HG03039 (cell line): ENCODE results near the gene CST2.
"Not testable (repeated sequence)": the region's sequence is repeated elsewhere in the genome, so short reads cannot be mapped to it uniquely, and the experiment has no call there.

ENCODE experiments used
- ATAC-seq: cut with Tn5 transposase; IDR thresholded peaks from one replicate; pipeline ENCODE4 v1.9.1; 2021; ENCODE audit warnings: mild to moderate bottlenecking, moderate library complexity; ENCODE audit not compliant: unreplicated experiment

The CST2 gene, protein sequence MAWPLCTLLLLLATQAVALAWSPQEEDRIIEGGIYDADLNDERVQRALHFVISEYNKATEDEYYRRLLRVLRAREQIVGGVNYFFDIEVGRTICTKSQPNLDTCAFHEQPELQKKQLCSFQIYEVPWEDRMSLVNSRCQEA

DNA sequence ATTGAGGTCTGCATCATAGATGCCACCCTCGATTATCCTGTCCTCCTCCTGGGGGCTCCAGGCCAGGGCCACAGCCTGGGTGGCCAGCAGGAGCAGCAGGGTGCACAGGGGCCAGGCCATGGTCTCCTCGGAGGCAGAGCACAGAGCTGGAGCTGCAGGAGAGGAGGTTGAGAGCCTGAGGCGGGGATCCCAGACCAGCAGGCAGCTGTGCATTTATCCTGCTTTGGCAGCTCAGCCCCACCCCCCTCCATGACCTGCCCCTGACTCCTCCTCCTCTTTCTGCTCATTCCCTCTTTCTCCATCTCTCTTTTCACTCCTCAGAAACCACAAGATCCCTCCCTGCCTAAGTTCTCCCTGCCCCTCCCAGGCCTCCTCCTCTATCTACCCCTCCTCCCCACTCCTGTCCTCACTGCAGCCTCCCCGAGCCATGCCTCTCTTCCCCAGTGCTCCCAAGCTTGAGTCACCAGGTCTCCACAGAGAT lies at the start of gene CST2:
TSS of gene CST2 (minus strand) at position 189 of the 481 bp plus-strand sequence. CDS start at position 120, 69 bp downstream.
- ATAC-seq = no peak

DNA sequence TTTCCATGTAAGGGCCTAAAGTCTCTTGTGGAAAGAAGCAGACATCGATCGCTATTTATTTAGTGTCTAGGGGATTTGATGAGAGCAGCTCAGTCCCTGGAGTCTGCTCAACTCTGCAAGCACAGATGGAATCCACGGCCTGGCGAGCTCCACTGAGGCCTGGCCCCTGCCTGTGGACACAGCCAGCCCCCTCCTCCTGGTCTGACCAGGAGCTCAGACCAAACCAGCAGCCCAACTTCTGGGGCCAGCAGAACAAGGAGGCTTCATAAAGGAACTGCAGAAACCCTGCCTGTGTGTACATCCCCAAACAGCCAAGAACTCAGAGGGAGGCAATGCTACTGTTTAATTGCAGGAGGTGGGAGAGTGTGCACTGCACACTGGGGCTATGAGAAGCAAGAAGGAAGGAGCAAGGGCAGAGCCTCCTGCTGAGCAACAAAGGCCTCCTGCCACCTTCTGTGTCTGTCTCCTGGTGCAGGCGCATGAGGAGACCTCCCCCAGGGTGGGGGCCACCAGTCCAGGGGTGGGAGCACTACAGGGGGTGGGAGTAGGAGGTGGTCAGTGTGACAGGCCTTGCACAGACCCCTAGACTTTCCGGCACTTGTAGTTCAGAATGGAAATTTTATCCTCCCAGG lies 49.2 kb upstream of the CST2 start:
- no peak for ATAC-seq

DNA sequence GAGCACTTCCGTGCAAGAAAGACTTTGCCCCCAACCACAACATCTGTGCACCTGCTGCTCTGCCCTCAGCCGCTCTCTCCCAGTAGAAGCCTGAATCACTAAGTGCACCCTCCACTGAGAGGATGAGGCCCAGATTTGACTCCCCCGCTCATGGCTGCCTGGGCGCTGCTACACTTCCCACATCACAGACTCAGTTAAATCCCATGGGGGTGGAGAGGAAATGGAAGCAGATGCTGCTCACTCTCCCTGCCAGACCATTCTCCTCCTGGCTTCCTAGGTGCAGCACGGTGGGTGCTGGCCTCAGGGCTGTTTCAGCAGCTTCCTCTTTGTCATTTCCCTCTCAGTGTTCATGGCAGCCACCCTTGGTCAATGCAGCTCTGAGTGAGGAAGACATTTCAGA lies 48.2 kb upstream of the CST2 start:
- ATAC-seq = no peak

DNA sequence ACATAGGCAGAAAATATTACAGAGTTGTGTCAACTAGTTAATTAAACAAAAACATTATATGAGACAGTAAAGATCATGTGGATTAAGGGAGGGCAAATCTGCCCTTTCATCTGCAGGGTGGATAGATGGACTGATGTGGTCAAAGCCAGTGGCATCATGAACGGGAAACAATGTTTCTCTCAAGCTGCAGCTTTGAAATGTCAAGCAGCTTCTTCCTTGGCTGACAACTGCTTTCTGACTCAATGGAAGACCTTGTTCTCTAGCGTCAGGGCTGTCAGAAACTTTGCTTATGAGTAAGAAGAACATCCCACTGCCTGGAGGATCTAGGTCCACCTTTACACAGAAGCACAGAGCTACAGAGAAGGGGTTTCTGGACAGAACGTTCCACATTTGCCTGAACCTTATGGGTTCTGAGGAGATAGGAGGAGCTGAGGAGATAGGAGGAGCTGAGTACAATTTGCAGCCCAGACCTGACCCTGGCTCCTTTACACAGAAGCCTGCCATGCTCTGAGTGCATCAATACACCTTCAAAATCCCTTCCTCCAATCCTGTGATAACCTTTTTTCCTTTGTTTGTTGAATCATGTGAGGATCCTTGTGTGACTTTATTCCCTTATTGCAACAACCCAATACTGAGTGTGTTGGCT lies 47.0 kb upstream of the CST2 start:
- ATAC-seq = no peak

DNA sequence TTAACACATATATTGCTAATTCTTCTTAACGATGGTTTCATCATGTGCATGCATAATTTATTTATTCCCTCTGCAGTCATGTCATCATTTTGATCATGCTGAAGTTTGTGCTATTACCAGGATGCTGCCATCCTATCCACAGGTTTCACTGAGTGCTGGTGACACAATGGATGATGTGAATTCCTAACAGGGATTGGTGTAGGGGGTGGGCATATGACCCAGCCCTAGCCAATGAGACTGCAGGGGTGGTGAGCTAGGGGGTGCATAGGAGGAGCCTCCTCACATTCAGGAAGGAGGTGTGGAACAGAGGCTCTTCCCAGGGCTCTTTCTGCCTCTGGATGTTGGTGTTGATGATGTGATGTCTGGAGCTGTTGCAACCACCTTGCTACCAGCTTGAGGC lies 45.5 kb upstream of the CST2 start:
- no peak for ATAC-seq

DNA sequence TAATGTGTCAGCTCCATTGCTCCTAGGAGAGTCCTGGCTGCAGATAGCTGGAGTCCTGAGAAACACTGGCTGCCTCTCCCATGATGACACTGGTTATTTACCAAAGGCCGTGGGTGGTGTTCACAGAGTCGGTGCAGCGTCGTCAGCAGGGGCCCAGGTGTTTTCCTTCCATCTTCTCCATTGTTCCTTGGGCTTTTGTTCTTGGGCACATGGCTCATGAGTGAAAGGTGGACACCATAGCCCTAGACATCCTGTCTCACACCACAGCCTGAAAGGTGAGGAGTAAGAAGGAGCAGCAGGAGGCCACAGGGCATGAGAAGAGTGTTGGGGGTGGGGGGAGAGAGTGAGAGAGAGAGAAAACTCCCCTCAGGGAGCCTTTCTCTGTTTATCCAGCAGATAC lies 43.9 kb upstream of the CST2 start:
- no peak for ATAC-seq

DNA sequence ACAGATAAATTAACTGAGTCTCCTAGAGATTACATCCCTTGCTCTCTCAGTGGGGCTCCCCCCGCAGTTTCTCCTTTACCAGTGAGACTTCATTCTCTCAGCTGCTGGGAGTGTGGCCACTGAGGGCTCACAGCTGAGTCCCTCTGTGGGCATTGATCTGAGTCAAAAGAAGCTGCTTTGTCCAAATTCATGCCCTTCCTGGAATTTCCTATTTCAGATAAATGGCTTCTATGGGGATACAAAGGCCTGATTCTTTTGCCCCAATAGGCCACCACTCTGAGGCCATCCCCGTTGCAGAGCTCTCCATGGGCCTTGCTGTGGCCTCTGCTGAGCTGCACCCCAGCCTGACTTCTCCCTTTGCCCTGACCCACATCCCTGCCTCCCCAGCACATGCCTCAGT lies 43.0 kb upstream of the CST2 start:
- ATAC-seq = no peak

DNA sequence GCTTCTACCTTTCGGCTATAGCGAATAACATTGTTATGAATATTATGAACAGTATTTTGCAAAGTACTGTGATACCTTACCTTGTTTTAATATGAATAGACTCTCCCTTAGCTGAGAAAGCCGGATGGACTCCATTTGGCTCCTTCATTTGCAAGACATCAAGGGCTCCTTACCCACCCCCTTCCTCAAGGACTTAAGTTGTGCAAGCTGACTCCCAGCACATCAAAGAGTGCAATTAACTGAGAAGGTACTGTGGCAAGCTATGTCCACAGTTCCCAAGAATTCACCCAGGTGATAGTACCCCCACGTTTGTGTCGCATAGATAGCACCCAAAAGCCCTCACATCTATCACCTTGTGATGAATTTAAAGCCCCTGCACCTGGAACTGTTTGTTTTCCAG lies 41.8 kb upstream of the CST2 start:
- no peak for ATAC-seq

DNA sequence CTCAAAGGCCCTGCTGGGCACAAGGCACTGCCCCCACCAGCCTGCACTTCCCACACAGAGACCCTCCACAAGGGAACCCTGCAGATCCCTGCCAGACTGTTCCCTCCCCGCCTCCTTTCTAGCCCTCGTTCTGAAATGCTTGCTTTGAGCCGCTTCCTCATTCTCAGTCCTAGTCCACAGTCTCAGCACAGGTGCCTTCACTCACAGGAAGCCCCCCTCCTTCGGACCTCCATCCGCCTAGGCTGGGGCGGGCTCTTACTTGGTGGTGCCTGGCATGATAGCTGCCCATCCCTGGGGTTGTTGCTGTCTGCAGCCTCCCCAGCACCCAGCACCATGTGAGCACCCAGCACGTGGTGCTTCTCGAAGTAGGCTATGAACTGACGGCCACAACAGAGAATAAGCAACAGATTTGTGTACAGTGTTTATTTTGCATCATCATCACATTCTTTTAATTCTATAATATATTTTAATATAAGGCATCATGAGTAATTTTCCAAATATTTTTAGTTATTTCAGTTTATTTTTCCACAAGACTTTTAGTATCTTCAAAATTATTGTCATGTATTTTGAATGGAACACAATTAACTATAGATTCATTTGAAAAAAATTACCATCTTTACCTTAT lies 40.7 kb upstream of the CST2 start:
- no peak for ATAC-seq

DNA sequence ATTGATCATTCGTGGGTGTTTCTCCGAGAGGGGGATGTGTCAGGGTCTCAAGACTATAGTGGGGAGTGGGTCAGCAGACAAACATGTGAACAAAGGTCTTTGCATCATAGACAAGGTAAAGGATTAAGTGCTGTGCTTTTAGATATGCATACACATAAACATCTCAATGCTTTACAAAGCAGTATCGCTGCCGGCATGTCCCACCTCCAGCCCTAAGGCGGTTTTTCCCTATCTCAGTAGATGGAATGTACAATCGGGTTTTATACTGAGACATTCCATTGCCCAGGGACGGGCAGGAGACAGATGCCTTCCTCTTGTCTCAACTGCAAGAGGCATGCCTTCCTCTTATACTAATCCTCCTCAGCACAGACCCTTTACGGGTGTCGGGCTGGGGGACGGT lies 34.2 kb upstream of the CST2 start:
- not testable (repeated sequence) for ATAC-seq

DNA sequence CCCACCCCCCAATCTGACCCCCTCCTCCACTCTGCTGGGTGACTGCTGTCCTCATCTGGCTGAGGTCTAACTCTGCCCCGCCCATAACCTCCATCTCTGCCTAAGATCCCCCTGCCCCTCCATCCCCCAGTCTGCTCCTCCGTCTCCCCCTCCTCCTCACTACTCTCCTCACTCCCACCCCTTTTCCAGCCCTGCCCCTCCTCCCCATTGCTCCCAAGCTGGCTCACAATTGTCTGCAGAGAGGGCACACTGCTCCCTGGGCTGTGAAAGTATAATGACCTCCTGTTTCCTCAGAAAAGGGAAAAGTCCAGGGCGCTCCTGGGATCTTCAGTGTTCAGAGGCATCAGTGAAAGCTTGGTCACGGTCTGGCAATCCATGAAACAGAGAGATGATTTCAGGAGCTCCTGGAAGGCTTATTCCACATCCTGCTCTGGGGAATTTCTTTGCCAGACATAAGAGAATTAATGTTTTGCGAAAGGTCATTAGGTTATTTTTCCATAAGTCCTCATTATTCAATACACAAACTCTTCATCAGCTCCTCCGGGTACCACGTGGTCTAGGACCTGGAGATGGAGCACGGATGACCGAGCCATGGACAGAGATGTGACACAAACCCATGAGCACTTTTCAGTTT lies 31.6 kb upstream of the CST2 start:
- ATAC-seq = no peak

DNA sequence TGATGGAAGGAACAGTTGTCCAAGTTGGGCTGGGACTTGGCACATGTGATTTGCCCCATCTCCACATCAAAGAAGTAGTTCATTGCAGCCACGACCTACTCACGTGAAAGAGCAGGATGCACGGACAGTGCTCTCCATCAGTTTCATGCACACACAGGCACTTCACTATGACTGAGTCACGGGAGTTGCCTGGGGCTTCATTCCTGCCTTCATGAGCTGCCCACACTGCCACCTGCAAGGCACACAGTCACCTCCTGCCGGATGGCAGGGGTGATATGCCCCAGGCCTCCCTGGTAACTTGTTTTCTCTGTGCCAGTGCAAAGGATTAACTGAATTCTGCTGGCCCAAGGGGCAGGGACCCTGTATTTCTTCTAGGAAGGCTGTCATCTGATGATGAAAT lies 30.2 kb upstream of the CST2 start:
- ATAC-seq = no peak

DNA sequence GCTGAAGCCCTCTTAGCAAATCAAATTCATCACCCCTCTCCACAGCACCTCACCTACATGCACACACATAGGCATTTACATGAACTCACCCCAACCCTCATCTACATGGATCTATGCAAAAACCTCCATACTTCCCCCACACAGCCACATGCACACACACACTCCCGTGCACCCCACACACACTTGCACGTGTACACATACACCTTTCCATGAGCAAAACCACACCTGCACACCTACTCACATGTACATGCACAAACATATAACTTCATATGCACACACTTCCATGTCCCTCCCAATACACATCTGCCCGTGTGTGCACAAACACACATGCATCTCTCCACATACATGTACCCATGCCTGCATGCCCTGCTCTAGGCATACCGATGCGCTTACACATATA lies 29.7 kb upstream of the CST2 start:
- no peak for ATAC-seq

DNA sequence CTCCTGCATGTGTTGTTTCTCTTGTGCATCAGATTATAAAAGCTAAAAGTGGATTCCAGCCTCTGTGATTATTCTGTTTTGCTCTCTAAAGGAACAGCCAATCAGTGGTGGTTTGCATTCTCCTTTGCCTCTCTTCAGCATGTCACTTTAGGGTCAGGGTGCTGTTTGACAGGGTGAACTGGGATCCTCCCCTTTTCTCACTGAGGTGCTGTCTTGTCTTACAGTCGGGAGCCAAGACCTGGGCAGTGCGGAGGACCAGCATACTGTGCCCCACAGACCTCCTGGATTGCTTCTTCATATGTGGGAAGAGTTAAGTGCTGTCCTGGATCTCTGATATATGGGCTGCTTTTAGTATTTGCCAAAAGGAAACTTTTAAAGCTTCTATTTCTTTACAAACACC lies 15.2 kb upstream of the CST2 start:
- ATAC-seq = no peak

DNA sequence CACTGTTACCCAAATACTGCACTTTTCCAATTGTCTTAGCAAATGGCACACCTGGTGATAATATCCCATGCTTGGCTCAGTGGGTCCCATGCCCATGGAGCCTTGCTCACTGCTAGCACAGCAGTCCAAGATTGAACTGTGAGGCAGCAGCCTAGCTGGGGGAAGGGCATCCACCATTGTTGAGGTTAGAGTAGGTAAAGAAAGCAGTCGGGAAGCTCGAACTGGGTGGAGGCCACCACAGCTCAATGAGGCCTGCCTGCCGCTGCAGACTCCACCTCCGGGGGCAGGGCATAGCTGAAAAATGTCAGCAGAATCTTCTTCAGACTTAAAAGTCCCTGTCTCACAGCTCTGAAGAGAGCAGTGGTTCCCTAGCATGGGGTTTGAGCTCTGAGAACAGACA lies 9.2 kb upstream of the CST2 start:
- ATAC-seq = no peak

DNA sequence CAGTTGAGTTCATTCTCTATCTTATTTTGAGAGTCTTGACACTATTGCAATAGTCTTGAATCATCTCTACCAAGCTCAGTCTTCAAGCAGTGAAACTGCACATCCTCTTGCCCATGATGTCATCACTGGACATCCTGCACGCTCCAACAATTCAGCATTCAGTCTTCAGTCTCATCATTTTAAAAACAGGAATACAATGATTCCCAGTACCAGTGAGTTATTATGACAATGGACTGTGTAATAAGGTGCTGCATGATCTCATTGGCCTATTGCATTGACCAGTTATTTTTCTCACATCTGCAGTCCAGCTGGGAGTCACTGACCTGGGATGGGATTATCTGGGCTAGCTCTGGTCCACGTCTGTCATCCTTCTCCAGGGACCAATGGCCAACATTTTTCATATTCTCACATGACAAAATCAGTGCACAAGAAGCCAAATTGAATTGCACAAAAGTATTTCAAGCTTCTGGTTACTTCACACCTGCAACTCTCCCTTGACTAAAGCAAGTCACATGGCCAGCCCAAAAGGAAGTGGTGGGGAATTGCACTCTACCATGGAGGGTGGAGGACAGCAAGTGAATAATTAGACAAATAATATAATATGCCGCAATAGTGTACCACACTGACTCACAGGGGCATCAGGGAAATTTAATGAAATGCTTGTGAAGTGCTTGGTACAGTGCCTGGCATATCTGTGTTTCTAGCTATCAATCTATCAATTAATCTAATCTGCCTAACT lies 6.4 kb upstream of the CST2 start:
- ATAC-seq = no peak

DNA sequence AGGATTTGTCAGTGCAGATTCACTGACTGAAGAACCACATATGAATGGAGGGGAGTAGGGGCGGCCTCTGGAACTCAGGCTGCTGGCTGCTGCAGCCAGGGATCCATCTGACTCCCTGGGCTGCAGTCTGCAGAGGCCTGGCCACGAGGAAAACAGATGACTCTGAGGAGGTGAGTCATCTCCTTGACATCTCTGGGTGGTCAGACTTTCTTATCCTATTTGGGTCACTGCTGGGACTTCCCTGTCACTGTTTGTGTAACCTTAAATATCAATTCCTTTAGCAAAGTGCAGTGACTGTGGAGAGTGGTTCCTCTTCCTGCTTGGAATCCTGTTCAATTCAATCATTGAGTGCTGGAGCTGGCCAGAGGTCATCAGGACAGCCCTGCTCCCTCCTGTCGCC lies 5.4 kb upstream of the CST2 start:
- not testable (repeated sequence) for ATAC-seq

DNA sequence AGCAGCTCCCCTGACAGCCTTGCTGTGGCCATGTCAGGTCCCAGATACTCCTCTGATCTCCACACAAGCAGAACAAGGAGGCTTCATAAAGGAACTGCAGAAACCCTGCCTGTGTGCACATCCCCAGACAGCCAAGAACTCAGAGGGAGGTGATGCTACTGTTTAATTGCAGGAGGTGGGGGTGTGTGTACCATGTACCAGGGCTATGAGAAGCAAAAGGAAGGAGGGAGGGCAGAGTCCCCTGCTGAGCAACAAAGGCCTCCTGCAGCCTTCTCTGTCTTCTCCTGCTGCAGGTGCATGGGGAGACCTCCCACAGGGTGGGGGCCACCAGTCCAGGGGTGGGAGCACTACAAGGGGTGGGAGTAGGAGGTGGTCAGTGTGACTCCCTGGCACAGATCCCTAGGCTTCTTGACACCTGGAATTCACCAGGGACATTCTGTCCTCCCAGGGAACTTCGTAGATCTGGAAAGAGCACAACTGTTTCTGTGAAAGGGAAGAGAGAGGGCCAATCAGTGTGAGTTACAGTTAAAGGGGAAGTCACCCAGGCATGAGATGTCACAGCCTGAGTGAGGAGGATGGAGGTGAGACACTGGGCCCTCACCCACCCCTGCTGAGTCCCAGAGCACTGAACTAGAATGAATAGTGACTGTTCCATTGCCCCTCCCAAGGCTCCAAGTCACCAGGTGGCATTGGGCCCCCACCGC lies 2.8 kb downstream of the CST2 start:
- no peak for ATAC-seq

DNA sequence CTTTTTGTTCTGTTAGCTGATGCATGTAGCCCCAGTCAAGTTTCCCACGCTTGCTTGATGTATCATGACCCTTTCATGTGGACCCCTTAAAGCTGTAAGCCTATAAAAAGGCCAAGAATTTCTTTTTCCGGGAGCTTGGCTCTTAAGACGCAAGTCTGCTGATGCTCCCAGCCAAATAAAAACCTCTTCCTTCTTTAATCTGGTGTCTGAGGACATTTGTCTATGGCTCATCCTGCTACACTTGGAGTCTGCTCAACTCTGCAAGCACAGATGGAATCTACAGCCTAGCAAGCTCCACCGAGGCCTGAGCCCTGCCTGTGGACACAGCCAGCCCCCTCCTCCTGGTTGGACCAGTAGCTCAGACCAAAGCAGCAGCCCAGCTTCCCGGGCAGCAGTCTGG lies 3.4 kb downstream of the CST2 start:
- no peak for ATAC-seq

DNA sequence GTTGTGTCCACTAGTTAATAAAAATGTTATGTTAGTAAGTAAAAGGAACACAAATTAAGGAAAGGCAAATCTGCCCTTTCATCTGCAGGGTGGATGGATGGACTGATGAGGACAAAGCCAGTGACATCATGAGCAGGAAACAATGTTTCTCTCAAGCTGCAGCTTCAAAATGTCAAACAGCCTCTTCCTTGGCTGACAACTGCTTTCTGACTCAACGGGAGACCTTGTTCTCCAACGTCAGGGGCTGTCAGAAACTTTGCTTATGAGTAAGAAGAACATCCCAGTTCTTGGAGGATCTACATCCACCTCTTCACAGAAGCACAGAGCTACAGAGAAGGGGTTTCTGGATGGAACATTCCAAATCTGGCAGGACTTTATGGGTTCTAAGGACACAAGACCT lies 6.0 kb downstream of the CST2 start:
- no peak for ATAC-seq
